22Rv1 (cell line): ENCODE data around the gene COPS6.

Experiments
- H3K27ac ChIP-seq: fragments of 450-650 bp; 2 replicates; pipeline ENCODE4 v1.5.1; 2017
- ZFX ChIP-seq: fragments of 450-650 bp; IDR thresholded peaks from 2 replicates; pipeline ENCODE4 v1.6.1; 2017; ENCODE audit warnings: antibody characterized with exemption, borderline replicate concordance
- TF ChIP-seq, protein P1 (sequence below): fragments of 450-650 bp; IDR thresholded peaks from 2 replicates; pipeline ENCODE4 v1.5.1; 2017; ENCODE audit warnings: mild to moderate bottlenecking

COPS6 gene

DNA sequence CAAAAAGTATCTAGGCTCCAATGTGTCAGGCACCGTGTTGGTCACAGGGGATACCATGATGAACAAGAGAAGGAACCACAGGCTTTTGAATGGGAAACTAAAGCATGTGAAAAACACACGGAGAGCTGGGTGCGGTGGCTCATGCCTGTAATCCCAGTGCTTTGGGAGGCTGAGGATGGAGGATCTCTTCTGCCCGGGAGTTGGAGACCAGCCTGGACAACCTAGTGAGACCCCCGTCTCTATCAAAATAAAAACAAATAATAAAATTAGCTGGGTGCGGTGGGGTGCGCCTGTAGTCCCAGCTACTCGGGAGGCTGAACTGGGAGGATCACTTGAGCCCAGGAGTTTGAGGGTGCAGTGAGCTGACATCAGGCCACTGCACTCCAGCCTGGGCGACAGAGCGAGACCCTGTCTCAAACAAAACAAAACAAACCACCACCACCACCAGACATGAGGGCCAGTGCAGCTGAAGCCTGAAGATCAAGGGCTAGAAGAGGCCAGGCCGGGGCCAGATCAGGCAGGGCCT, 611 bp upstream of the COPS6 start:
- TF ChIP-seq, protein P1, sequence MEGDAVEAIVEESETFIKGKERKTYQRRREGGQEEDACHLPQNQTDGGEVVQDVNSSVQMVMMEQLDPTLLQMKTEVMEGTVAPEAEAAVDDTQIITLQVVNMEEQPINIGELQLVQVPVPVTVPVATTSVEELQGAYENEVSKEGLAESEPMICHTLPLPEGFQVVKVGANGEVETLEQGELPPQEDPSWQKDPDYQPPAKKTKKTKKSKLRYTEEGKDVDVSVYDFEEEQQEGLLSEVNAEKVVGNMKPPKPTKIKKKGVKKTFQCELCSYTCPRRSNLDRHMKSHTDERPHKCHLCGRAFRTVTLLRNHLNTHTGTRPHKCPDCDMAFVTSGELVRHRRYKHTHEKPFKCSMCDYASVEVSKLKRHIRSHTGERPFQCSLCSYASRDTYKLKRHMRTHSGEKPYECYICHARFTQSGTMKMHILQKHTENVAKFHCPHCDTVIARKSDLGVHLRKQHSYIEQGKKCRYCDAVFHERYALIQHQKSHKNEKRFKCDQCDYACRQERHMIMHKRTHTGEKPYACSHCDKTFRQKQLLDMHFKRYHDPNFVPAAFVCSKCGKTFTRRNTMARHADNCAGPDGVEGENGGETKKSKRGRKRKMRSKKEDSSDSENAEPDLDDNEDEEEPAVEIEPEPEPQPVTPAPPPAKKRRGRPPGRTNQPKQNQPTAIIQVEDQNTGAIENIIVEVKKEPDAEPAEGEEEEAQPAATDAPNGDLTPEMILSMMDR: no peak
- no peak for TF ChIP-seq ZFX
- peak overlapping the region; percentile 82 for H3K27ac ChIP-seq

DNA sequence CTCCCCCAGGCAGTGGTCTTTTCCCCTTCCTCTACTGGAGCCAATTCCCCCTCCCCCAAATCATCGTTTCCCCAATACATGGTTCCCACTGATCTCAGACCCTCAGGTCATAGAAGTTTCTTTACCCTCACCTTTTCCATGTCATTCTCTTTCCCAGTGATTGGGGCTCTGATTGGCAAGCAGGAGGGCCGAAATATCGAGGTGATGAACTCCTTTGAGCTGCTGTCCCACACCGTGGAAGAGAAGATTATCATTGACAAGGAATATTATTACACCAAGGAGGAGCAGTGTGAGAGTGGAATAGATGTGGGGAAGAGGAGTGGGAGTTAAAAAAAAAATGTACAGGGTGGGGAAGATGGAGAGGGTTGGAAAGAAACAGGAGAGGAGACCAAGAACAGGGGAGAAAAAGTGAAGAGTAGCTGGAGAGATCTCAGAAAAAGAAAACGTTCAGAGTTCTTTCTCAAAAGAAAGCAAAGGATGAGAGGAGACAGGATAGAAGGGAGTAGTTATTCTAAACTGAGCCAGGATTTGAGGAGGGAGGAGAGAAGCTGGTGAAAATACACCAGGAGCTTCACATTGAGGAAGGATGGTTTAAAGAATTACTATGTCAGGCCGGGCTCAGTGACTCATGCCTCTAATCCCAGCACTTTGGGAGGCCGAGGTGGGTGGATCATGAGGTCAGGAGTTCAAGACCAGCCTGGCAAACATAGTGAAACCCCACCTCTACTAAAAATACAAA, 858 bp downstream of the COPS6 start:
- H3K27ac ChIP-seq: peak overlapping the region; percentile 82
- TF ChIP-seq, protein P1: no peak
- no peak for TF ChIP-seq ZFX

DNA sequence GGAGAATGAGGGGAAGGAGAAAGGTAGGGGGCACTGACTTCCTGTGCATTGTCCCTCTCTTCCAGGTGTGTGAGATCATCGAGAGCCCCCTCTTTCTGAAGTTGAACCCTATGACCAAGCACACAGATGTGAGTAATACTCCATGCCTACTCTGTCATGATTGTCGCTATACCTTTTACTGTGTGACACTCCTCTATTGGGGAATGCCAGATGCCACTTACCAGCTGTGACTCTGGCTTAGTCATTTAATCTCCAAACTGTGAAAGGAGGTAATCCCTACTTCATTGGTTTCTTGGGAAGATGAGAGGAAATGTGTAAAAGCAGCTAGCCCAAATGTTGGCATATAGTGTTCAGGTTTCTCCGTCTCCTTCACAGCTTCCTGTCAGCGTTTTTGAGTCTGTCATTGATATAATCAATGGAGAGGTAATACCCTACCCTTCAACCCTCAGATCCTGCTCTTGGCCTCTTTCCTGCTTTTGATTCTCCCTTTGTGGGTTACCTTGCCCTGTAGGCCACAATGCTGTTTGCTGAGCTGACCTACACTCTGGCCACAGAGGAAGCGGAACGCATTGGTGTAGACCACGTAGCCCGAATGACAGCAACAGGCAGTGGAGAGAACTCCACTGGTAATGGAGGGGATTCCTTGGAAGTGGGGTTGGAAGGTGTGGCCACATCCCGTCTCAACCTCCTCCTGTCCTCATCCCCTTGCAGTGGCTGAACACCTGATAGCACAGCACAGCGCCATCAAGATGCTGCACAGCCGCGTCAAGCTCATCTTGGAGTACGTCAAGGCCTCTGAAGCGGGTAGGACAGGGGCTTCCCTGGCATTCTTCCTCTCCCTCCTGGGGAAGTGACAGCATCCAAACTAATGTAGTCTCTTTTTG, 2.0 kb downstream of the COPS6 start:
- H3K27ac ChIP-seq: peak overlapping the region; percentile 82
- TF ChIP-seq, protein P1: no peak
- TF ChIP-seq ZFX: no peak

DNA sequence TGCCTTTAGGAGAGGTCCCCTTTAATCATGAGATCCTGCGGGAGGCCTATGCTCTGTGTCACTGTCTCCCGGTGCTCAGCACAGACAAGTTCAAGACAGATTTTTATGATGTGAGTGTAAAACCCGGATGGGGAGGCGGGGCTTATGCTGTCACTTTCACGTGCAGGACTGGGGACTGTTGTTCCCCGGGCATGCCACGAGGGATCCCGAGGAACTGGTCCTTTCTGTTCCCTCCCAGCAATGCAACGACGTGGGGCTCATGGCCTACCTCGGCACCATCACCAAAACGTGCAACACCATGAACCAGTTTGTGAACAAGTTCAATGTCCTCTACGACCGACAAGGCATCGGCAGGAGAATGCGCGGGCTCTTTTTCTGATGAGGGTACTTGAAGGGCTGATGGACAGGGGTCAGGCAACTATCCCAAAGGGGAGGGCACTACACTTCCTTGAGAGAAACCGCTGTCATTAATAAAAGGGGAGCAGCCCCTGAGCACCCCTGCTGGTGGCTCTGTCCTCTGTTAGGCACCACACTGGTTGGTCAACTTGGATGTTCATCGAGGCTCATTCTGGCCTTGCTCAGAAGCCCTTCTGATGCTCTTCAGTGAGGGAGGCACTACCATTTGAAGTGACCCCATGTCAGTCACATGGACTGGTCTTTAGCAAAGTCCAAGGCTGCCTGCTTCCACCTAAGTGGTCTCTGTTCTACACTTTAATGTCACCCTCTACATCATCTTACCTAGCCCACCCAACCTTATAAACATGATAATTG, 2.8 kb downstream of the COPS6 start:
- TF ChIP-seq, protein P1: no peak; the same call in 1 of the 2 replicates
- no peak for TF ChIP-seq ZFX
- peak overlapping the region; percentile 82 for H3K27ac ChIP-seq

DNA sequence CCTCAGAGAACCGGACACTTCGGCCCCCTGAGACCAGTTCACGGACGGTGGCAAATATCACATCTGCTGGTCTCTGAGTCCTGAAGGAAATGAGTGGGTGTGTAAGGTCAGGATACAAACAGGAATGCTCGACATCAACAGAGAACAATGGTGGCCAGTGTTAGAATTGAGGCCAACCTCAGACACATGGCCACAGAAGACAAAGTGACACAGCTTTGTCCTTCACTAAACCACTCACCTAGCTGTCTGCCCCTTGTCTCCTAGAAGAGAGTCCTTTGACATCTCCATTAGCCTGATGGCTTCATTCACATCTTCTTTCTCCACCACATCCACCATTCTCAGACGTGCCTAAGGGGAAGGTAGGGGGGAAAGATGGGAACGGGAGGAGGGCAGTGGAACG, 4.3 kb downstream of the COPS6 start:
- H3K27ac ChIP-seq: peak overlapping the region; percentile 82
- TF ChIP-seq ZFX: no peak
- TF ChIP-seq, protein P1: no peak

DNA sequence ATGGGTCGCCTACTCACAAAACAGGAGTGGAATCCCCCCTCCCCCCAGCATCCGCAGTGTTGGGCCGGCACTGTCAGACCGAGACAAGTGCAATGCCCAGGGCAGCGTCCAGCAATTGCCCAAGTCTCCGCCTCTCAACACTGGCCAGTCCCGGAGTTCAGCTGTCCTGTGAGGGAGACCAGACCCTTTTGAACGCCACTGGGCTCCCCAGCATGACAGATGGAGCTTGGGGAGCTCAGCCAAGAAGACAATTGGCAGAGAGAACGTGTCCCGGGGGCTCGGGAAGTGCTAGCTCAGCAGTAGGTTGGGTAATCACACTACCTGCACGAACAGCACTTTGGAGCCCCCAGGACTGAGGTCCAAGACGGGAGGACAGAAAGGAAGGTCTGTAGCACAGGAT, 4.7 kb downstream of the COPS6 start:
- TF ChIP-seq, protein P1: no peak
- no peak for TF ChIP-seq ZFX
- peak overlapping the region; percentile 82 for H3K27ac ChIP-seq
